Astrocyte of the cerebellum (primary cell): Measurements from ENCODE around the gene VSTM5.
A peak's percentile ranks its signal among the peaks of the same experiment; 100 is the strongest.
"Not testable (repeated sequence)": the region's sequence is repeated elsewhere in the genome, so short reads cannot be mapped to it uniquely, and the experiment has no call there.

Source experiments
- DNase-seq: peaks from one replicate; pipeline ENCODE4 v3.0.0-alpha.2; 2011; ENCODE audit warnings: low read depth
- H3K4me3 ChIP-seq: 2 replicates; pipeline ENCODE4 v1.5.1; 2011; ENCODE audit warnings: mild to moderate bottlenecking, low read depth, low read length, moderate library complexity
- CTCF ChIP-seq: IDR thresholded peaks from 2 replicates; pipeline ENCODE4 v1.5.1; 2012; ENCODE audit warnings: low read length, low read depth, moderate library complexity, mild to moderate bottlenecking; ENCODE audit errors: missing control alignments
- in situ Hi-C: cut with HindIII; loops from 2 replicates; pipeline ENCODE4 v1.10.0; 2017; ENCODE audit warnings: low sequenced_read_pairs

The VSTM5 gene

GRCh38 chr11:93783765-93784144 lies 66.7 kb downstream of the VSTM5 start:
- H3K4me3 ChIP-seq = peak overlapping the region; percentile 98
- DNase-seq = no peak
- no peak for TF ChIP-seq CTCF
- in situ Hi-C loops = no loop called here

DNA sequence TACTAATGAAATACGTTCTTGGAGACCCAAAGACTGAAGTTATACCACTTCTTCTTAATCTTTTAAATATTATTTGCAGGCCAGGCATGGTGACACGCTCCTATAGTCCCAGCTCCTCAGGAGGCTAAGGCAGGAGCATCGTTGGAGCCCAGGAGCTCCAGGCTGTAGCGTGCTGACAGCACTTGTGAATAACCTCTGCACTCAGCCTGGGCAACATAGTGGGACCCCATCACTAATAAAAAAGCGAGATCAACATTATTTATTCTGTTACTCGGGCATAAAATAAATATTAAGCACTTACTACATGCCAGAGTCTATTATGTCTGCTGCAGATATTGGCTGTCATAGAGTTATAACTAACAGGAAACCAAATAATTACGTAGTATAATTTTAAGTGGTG lies 67.1 kb downstream of the VSTM5 start:
- in situ Hi-C loops = no loop called here

DNA sequence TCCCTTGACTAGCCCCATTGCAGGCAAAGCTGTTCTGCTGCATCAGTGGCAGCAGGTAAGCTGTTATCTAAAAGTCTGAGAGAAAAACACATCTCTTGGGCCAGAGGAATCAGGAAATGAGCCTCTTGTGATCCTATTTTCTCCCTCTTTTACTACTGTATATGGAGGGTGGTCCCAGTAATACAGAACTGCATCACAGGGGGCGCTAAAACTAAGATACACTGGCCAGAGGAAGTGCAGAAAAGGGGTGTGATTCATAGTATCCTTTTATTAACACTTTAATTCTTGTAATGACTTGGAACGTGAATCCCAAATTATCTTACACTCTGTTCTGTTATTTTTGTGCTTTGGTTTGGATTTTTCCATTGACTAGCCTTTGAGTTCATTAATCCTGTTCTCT lies 75.1 kb downstream of the VSTM5 start:
- H3K4me3 ChIP-seq = no peak overlapping the region
- in situ Hi-C loops = no loop called here
- no peak for DNase-seq
- TF ChIP-seq CTCF = peak; percentile 30

More for the DNA sequence above, 67.1 kb downstream of the VSTM5 start:
- DNase-seq = no peak
- no peak for TF ChIP-seq CTCF
- H3K4me3 ChIP-seq = peak overlapping the region; percentile 98

- in situ Hi-C loops, H3K4me3 ChIP-seq, DNase-seq: not testable (repeated sequence)
These were observed 75.9 kb downstream of the VSTM5 start for GRCh38 chr11:93774560-93774959.

- in situ Hi-C loops = no loop called here
- DNase-seq = no peak
- no peak overlapping the region for H3K4me3 ChIP-seq
- no peak for TF ChIP-seq CTCF
These were observed 76.7 kb downstream of the VSTM5 start for GRCh38 chr11:93773601-93774200.

- no peak overlapping the region for H3K4me3 ChIP-seq
- no peak for TF ChIP-seq CTCF
- DNase-seq = no peak
- in situ Hi-C loops = no loop called here
These were observed 77.4 kb downstream of the VSTM5 start for GRCh38 chr11:93773045-93773477.

- in situ Hi-C loops = no loop called here
These were observed 78.3 kb downstream of the VSTM5 start for GRCh38 chr11:93772123-93772522.

More at GRCh38 chr11:93772123-93772522, 78.3 kb downstream of the VSTM5 start:
- no peak for TF ChIP-seq CTCF
- no peak for DNase-seq
- no peak overlapping the region for H3K4me3 ChIP-seq
